Fibroblast of lung (primary cell): ENCODE data around the gene NTRK3. TPM values are rescaled to one million over a fixed set of nuclear protein-coding genes. Genes with fewer than 3 reads are reported as not detected.

Experiments
- DNase-seq, 2 donors: peaks; one replicate each; pipeline versions ENCODE4 v3.0.0 to v3.0.0-alpha.2; 2010; ENCODE audit warnings: low read depth in 2 of 2
- H2AFZ ChIP-seq: 2 replicates; pipeline ENCODE4 v1.5.1; 2012; ENCODE audit warnings: low read length, control low read depth, inconsistent platforms
- H3K27ac ChIP-seq: 2 replicates; pipeline ENCODE4 v1.5.1; 2011; ENCODE audit warnings: low read length, control low read depth; ENCODE audit not compliant: insufficient read depth
- H3K27me3 ChIP-seq: 2 replicates; pipeline ENCODE4 v1.5.1; 2011; ENCODE audit warnings: mild to moderate bottlenecking, low read length; ENCODE audit not compliant: control insufficient read depth, insufficient read depth
- H3K36me3 ChIP-seq: 2 replicates; pipeline ENCODE4 v1.5.1; 2011; ENCODE audit warnings: low read length; ENCODE audit not compliant: control insufficient read depth, insufficient read depth
- H3K4me1 ChIP-seq: 2 replicates; pipeline ENCODE4 v1.5.1; 2011; ENCODE audit warnings: low read length; ENCODE audit not compliant: control insufficient read depth, insufficient read depth; ENCODE audit errors: extremely low read depth
- H3K4me2 ChIP-seq: 2 replicates; pipeline ENCODE4 v1.5.1; 2011; ENCODE audit warnings: low read length, control low read depth; ENCODE audit not compliant: insufficient read depth; ENCODE audit errors: extremely low read depth
- H3K4me3 ChIP-seq, 4 experiments: fragments of 200-600 bp in 1 of 4; sonication (generic) in 1 of 4; replicated peaks in 1 of 4; 2 replicates each; pipeline ENCODE4 v1.5.1; 2011 to 2016; ENCODE audit warnings: low read length in 4 of 4, low read depth in 3 of 4, mild to moderate bottlenecking in 3 of 4, control low read depth in 2 of 4, inconsistent platforms in 1 of 4, mixed read lengths in 1 of 4; ENCODE audit not compliant: insufficient read depth in 1 of 4; ENCODE audit errors: control extremely low read depth in 1 of 4
- H3K79me2 ChIP-seq: 2 replicates; pipeline ENCODE4 v1.5.1; 2012; ENCODE audit warnings: mild to moderate bottlenecking, low read length, inconsistent platforms; ENCODE audit not compliant: control insufficient read depth, insufficient read depth
- H3K9ac ChIP-seq: 2 replicates; pipeline ENCODE4 v1.5.1; 2011; ENCODE audit warnings: mild to moderate bottlenecking, low read length, control low read depth; ENCODE audit not compliant: insufficient read depth
- H3K9me3 ChIP-seq: 2 replicates; pipeline ENCODE4 v1.5.1; 2012; ENCODE audit warnings: low read depth, low read length; ENCODE audit not compliant: control insufficient read depth, insufficient read depth
- H4K20me1 ChIP-seq: 2 replicates; pipeline ENCODE4 v1.5.1; 2011; ENCODE audit warnings: low read length; ENCODE audit not compliant: control insufficient read depth, insufficient read depth; ENCODE audit errors: extremely low read depth
- CTCF ChIP-seq, 2 donors: IDR thresholded peaks in 1 of 2; conservative IDR thresholded peaks in 1 of 2; 1 replicate in 1 of 2; 2 replicates in 1 of 2; pipeline ENCODE4 v1.5.1; 2011 to 2012; ENCODE audit warnings: low read length in 2 of 2, control low read depth in 1 of 2, inconsistent platforms in 1 of 2, low read depth in 1 of 2, mild to moderate bottlenecking in 1 of 2
- EZH2 ChIP-seq: IDR thresholded peaks from 2 replicates; pipeline ENCODE4 v1.5.1; 2012; ENCODE audit warnings: low read length, control low read depth, mild to moderate bottlenecking; ENCODE audit errors: missing control alignments
- polyA plus RNA-seq, 2 donors: library from polyadenylated mRNA; depleted of rRNA in 1 of 2; stranded (reverse) in 1 of 2; unstranded in 1 of 2; fragments of >200 nt; gene quantifications; 2 replicates each; pipeline ENCODE4 v1.2.1, GENCODE V29; 2011 to 2012; ENCODE audit warnings: missing spikeins in 1 of 2
- total RNA-seq: library from RNA; depleted of rRNA; stranded (reverse); fragments of >200 nt; gene quantifications from 2 replicates; pipeline ENCODE4 v1.2.1, GENCODE V29; 2014

NTRK3 gene
- total and polyA plus RNA-seq, 2 donors (not counting 1 experiment from before 2014, with no cell fraction given): 0.06 TPM; not detected in 1

GRCh38 chr15:88012688-88013087, 243.9 kb downstream of the NTRK3 start:
- Histone ChIP-seq H3K4me2 (no peak overlapping the region), H3K79me2 (no peaks in the 10 kb centered on the region), H3K4me1 (no peaks in the 10 kb centered on the region), H3K9ac (no peak overlapping the region), H4K20me1 (no peaks in the 10 kb centered on the region), H2AFZ (no peak overlapping the region), H3K4me3 (no peak overlapping the region), H3K27ac (no peak overlapping the region), H3K36me3 (no peaks in the 10 kb centered on the region), H3K27me3 (no peaks in the 10 kb centered on the region), H3K9me3 (no peaks in the 10 kb centered on the region)
- TF ChIP-seq CTCF (conservative IDR thresholded peaks at IDR 0.05 in 1 of 2, IDR thresholded peaks at IDR 0.05 in 1 of 2; ENCODE audit: low read depth in 1 of 2, low read length in 2 of 2) (no peak), EZH2 (no peak)
- no peak for DNase-seq

DNA sequence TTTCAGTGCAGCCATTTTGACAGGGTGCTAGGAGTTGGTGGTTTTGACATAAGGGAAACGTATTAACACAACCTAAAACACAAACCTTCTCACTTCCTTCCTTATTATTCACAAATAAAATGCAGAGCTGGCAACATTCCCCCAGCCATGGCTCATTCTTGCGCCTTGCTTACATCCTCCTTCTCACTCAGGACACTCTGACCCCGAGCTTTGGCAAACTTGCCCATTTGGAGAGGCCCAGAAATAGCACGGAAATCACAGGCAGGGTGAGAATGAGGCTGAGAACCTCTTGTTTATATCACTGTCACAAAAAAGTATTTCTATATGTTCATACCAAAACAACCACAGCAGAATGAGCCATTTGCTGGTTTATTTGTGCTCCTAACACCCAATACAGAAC, 244.3 kb downstream of the NTRK3 start:
- no peak for DNase-seq
- Histone ChIP-seq H3K4me2 (no peak overlapping the region), H4K20me1 (no peaks in the 10 kb centered on the region), H3K79me2 (no peaks in the 10 kb centered on the region), H3K4me3 (no peak overlapping the region), H3K9me3 (no peaks in the 10 kb centered on the region), H2AFZ (no peak overlapping the region), H3K4me1 (no peaks in the 10 kb centered on the region), H3K9ac (no peak overlapping the region), H3K36me3 (no peaks in the 10 kb centered on the region), H3K27ac (no peak overlapping the region), H3K27me3 (no peaks in the 10 kb centered on the region)
- TF ChIP-seq CTCF (conservative IDR thresholded peaks at IDR 0.05 in 1 of 2, IDR thresholded peaks at IDR 0.05 in 1 of 2; ENCODE audit: low read depth in 1 of 2, low read length in 2 of 2) (no peak), EZH2 (no peak)

DNA sequence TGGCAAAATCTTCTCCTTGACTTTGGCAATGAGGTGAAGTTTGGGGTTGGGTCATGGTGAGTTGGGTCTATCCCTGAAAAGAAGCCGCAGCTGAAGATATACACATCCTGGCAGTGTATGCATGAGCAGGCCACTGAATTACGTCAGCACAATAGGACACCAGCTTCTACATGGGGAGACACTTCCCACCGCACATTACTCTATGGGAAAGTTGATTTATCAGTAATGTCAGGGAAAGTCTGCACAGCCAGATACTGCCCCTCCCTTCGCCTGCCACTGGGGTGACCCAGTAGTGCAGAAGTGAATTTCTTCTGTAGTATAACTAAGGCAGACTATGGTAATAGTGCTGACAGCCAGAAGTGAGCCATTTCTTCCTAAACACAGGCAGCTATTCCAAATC, 245.0 kb downstream of the NTRK3 start:
- H3K4me3 ChIP-seq: no peak overlapping the region
- no peak overlapping the region for H3K4me2 ChIP-seq
- H3K4me1 ChIP-seq: no peaks in the 10 kb centered on the region
- no peaks in the 10 kb centered on the region for H4K20me1 ChIP-seq
- no peaks in the 10 kb centered on the region for H3K9me3 ChIP-seq
- no peaks in the 10 kb centered on the region for H3K36me3 ChIP-seq
- no peak overlapping the region for H2AFZ ChIP-seq
- no peaks in the 10 kb centered on the region for H3K27me3 ChIP-seq
- no peak for DNase-seq
- TF ChIP-seq CTCF (conservative IDR thresholded peaks at IDR 0.05 in 1 of 2, IDR thresholded peaks at IDR 0.05 in 1 of 2; ENCODE audit: low read depth in 1 of 2, low read length in 2 of 2) (no peak), EZH2 (no peak)
- no peak overlapping the region for H3K27ac ChIP-seq
- no peak overlapping the region for H3K9ac ChIP-seq
- no peaks in the 10 kb centered on the region for H3K79me2 ChIP-seq
